ENCODE results near the gene DRC7.
"Not testable (repeated sequence)": the region's sequence is repeated elsewhere in the genome, so short reads cannot be mapped to it uniquely, and the experiment has no call there.

Gene DRC7

GRCh38 chr16:57722651-57723050 lies 28.0 kb downstream of the DRC7 start:
- no peak overlapping the region for H3K27ac ChIP-seq (ENCODE audit: low read depth, low read length)
- H3K36me3 ChIP-seq (ENCODE audit: control insufficient read depth, insufficient read depth, low read length) = no peaks in the 10 kb centered on the region
- H3K9me3 ChIP-seq (ENCODE audit: control insufficient read depth, insufficient read depth, low read depth, low read length) = no peaks in the 10 kb centered on the region
- no peak overlapping the region for H3K9ac ChIP-seq (ENCODE audit: low read length)
- H3K4me1 ChIP-seq (ENCODE audit: control insufficient read depth, insufficient read depth, low read length) = no peaks in the 10 kb centered on the region; the same call in 1 of the 2 replicates
- no peak overlapping the region for H3K4me3 ChIP-seq (ENCODE audit: low read depth, low read length)
- no peaks in the 10 kb centered on the region for H3K27me3 ChIP-seq (ENCODE audit: control insufficient read depth, insufficient read depth, low read length)

GRCh38 chr16:57723170-57723569 lies 28.6 kb downstream of the DRC7 start:
- Histone ChIP-seq H3K9ac (ENCODE audit: low read length) (no peak overlapping the region), H3K27me3 (ENCODE audit: control insufficient read depth, insufficient read depth, low read length) (no peaks in the 10 kb centered on the region), H3K9me3 (ENCODE audit: control insufficient read depth, insufficient read depth, low read depth, low read length) (no peaks in the 10 kb centered on the region), H3K27ac (ENCODE audit: low read depth, low read length) (no peak overlapping the region), H3K4me1 (ENCODE audit: control insufficient read depth, insufficient read depth, low read length) (no peaks in the 10 kb centered on the region; the same call in 1 of the 2 replicates), H3K36me3 (ENCODE audit: control insufficient read depth, insufficient read depth, low read length) (no peaks in the 10 kb centered on the region), H3K4me3 (ENCODE audit: low read depth, low read length) (no peak overlapping the region)

- Histone ChIP-seq H3K36me3 (ENCODE audit: control insufficient read depth, insufficient read depth, low read length) (no peaks in the 10 kb centered on the region), H3K9ac (ENCODE audit: low read length) (no peak overlapping the region), H3K27me3 (ENCODE audit: control insufficient read depth, insufficient read depth, low read length) (no peaks in the 10 kb centered on the region), H3K4me3 (ENCODE audit: low read depth, low read length) (no peak overlapping the region), H3K27ac (ENCODE audit: low read depth, low read length) (no peak overlapping the region), H3K4me1 (ENCODE audit: control insufficient read depth, insufficient read depth, low read length) (no peaks in the 10 kb centered on the region; the same call in 1 of the 2 replicates), H3K9me3 (ENCODE audit: control insufficient read depth, insufficient read depth, low read depth, low read length) (no peaks in the 10 kb centered on the region)
Observed at GRCh38 chr16:57724531-57724930, 29.9 kb downstream of the DRC7 start.

- Histone ChIP-seq H3K9ac (ENCODE audit: low read length) (no peak overlapping the region), H3K27ac (ENCODE audit: low read depth, low read length) (no peak overlapping the region), H3K4me1 (ENCODE audit: control insufficient read depth, insufficient read depth, low read length) (no peaks in the 10 kb centered on the region; the same call in 1 of the 2 replicates)
Observed at GRCh38 chr16:57725151-57725550, 30.5 kb downstream of the DRC7 start.

GRCh38 chr16:57725554-57725953 lies 30.9 kb downstream of the DRC7 start:
- no peak overlapping the region for H3K27ac ChIP-seq (ENCODE audit: low read depth, low read length)
- no peaks in the 10 kb centered on the region; the same call in 1 of the 2 replicates for H3K4me1 ChIP-seq (ENCODE audit: control insufficient read depth, insufficient read depth, low read length)
- H3K9me3 ChIP-seq (ENCODE audit: control insufficient read depth, insufficient read depth, low read depth, low read length) = no peaks in the 10 kb centered on the region
- H3K27me3 ChIP-seq (ENCODE audit: control insufficient read depth, insufficient read depth, low read length) = no peaks in the 10 kb centered on the region
- H3K9ac ChIP-seq (ENCODE audit: low read length) = no peak overlapping the region
- no peaks in the 10 kb centered on the region for H3K36me3 ChIP-seq (ENCODE audit: control insufficient read depth, insufficient read depth, low read length)
- no peak overlapping the region for H3K4me3 ChIP-seq (ENCODE audit: low read depth, low read length)

More at GRCh38 chr16:57725151-57725550, 30.5 kb downstream of the DRC7 start:
- no peak overlapping the region for H3K4me3 ChIP-seq (ENCODE audit: low read depth, low read length)
- H3K9me3 ChIP-seq (ENCODE audit: control insufficient read depth, insufficient read depth, low read depth, low read length) = no peaks in the 10 kb centered on the region
- H3K27me3 ChIP-seq (ENCODE audit: control insufficient read depth, insufficient read depth, low read length) = no peaks in the 10 kb centered on the region
- H3K36me3 ChIP-seq (ENCODE audit: control insufficient read depth, insufficient read depth, low read length) = no peaks in the 10 kb centered on the region

- no peaks in the 10 kb centered on the region for H3K27me3 ChIP-seq (ENCODE audit: control insufficient read depth, insufficient read depth, low read length)
- H3K4me3 ChIP-seq (ENCODE audit: low read depth, low read length) = no peak overlapping the region
- no peak overlapping the region for H3K27ac ChIP-seq (ENCODE audit: low read depth, low read length)
Observed at GRCh38 chr16:57725976-57726375, 31.4 kb downstream of the DRC7 start.

GRCh38 chr16:57726433-57726947 lies 31.9 kb downstream of the DRC7 start:
- Histone ChIP-seq H3K36me3 (ENCODE audit: control insufficient read depth, insufficient read depth, low read length) (no peaks in the 10 kb centered on the region), H3K4me1 (ENCODE audit: control insufficient read depth, insufficient read depth, low read length) (peaks cover 4% of the 10 kb centered on the region; the same call in 1 of the 2 replicates), H3K9ac (ENCODE audit: low read length) (no peak overlapping the region), H3K27me3 (ENCODE audit: control insufficient read depth, insufficient read depth, low read length) (no peaks in the 10 kb centered on the region), H3K9me3 (ENCODE audit: control insufficient read depth, insufficient read depth, low read depth, low read length) (no peaks in the 10 kb centered on the region), H3K27ac (ENCODE audit: low read depth, low read length) (no peak overlapping the region), H3K4me3 (ENCODE audit: low read depth, low read length) (no peak overlapping the region)

More at GRCh38 chr16:57725976-57726375, 31.4 kb downstream of the DRC7 start:
- H3K9me3 ChIP-seq (ENCODE audit: control insufficient read depth, insufficient read depth, low read depth, low read length) = no peaks in the 10 kb centered on the region
- H3K4me1 ChIP-seq (ENCODE audit: control insufficient read depth, insufficient read depth, low read length) = peaks cover 1% of the 10 kb centered on the region; the same call in 1 of the 2 replicates
- H3K9ac ChIP-seq (ENCODE audit: low read length) = no peak overlapping the region
- no peaks in the 10 kb centered on the region for H3K36me3 ChIP-seq (ENCODE audit: control insufficient read depth, insufficient read depth, low read length)

GRCh38 chr16:57727610-57728009 lies 33.0 kb downstream of the DRC7 start:
- Histone ChIP-seq H3K4me3 (ENCODE audit: low read depth, low read length) (no peak overlapping the region), H3K9me3 (ENCODE audit: control insufficient read depth, insufficient read depth, low read depth, low read length) (no peaks in the 10 kb centered on the region), H3K4me1 (ENCODE audit: control insufficient read depth, insufficient read depth, low read length) (peaks cover 4% of the 10 kb centered on the region; the same call in 1 of the 2 replicates)

GRCh38 chr16:57728336-57729181 lies 34.0 kb downstream of the DRC7 start:
- H3K4me3 ChIP-seq (ENCODE audit: low read depth, low read length) = no peak overlapping the region
- no peaks in the 10 kb centered on the region for H3K36me3 ChIP-seq (ENCODE audit: control insufficient read depth, insufficient read depth, low read length)
- no peak overlapping the region for H3K27ac ChIP-seq (ENCODE audit: low read depth, low read length)
- no peak overlapping the region for H3K9ac ChIP-seq (ENCODE audit: low read length)
- H3K4me1 ChIP-seq (ENCODE audit: control insufficient read depth, insufficient read depth, low read length) = peaks cover 4% of the 10 kb centered on the region; the same call in 1 of the 2 replicates
- H3K27me3 ChIP-seq (ENCODE audit: control insufficient read depth, insufficient read depth, low read length) = no peaks in the 10 kb centered on the region
- H3K9me3 ChIP-seq (ENCODE audit: control insufficient read depth, insufficient read depth, low read depth, low read length) = peaks cover 4% of the 10 kb centered on the region; the same call in 1 of the 2 replicates

More at GRCh38 chr16:57727610-57728009, 33.0 kb downstream of the DRC7 start:
- Histone ChIP-seq H3K9ac (ENCODE audit: low read length) (no peak overlapping the region), H3K27me3 (ENCODE audit: control insufficient read depth, insufficient read depth, low read length) (no peaks in the 10 kb centered on the region), H3K36me3 (ENCODE audit: control insufficient read depth, insufficient read depth, low read length) (no peaks in the 10 kb centered on the region), H3K27ac (ENCODE audit: low read depth, low read length) (no peak overlapping the region)

- Histone ChIP-seq H3K4me1 (ENCODE audit: control insufficient read depth, insufficient read depth, low read length) (peaks cover 4% of the 10 kb centered on the region; the same call in 1 of the 2 replicates), H3K27me3 (ENCODE audit: control insufficient read depth, insufficient read depth, low read length) (no peaks in the 10 kb centered on the region), H3K9me3 (ENCODE audit: control insufficient read depth, insufficient read depth, low read depth, low read length) (peaks cover 4% of the 10 kb centered on the region; the same call in 1 of the 2 replicates), H3K27ac (ENCODE audit: low read depth, low read length) (no peak overlapping the region), H3K36me3 (ENCODE audit: control insufficient read depth, insufficient read depth, low read length) (no peaks in the 10 kb centered on the region), H3K4me3 (ENCODE audit: low read depth, low read length) (no peak overlapping the region), H3K9ac (ENCODE audit: low read length) (no peak overlapping the region)
Observed at GRCh38 chr16:57729182-57729484, 34.5 kb downstream of the DRC7 start.

- H3K36me3 ChIP-seq (ENCODE audit: control insufficient read depth, insufficient read depth, low read length); H3K9ac ChIP-seq (ENCODE audit: low read length); H3K4me1 ChIP-seq (ENCODE audit: control insufficient read depth, insufficient read depth, low read length); H3K9me3 ChIP-seq (ENCODE audit: control insufficient read depth, insufficient read depth, low read depth, low read length); H3K27ac ChIP-seq (ENCODE audit: low read depth, low read length); H3K27me3 ChIP-seq (ENCODE audit: control insufficient read depth, insufficient read depth, low read length); H3K4me3 ChIP-seq (ENCODE audit: low read depth, low read length): not testable (repeated sequence)
Observed at GRCh38 chr16:57729852-57730251, 35.2 kb downstream of the DRC7 start.

All from HUES6 (cell line).